ENCODE data around the gene MT1H. TPM values are rescaled to one million over a fixed set of nuclear protein-coding genes. Genes with fewer than 3 reads are reported as not detected.

The MT1H gene
- total RNA-seq, 3 donors from 2014 or later, result 1.5 to 52.8 (median 9.4) TPM

GRCh38 chr16:56682703-56683397 is 13.2 kb downstream of the MT1H start:
- peaks cover 13% of the 10 kb centered on the region for H3K4me1 ChIP-seq (ENCODE audit: low read depth)
- intact Hi-C loops (cut with DNase I, micrococcal nuclease), result no loop called here
- TF ChIP-seq, protein P1, sequence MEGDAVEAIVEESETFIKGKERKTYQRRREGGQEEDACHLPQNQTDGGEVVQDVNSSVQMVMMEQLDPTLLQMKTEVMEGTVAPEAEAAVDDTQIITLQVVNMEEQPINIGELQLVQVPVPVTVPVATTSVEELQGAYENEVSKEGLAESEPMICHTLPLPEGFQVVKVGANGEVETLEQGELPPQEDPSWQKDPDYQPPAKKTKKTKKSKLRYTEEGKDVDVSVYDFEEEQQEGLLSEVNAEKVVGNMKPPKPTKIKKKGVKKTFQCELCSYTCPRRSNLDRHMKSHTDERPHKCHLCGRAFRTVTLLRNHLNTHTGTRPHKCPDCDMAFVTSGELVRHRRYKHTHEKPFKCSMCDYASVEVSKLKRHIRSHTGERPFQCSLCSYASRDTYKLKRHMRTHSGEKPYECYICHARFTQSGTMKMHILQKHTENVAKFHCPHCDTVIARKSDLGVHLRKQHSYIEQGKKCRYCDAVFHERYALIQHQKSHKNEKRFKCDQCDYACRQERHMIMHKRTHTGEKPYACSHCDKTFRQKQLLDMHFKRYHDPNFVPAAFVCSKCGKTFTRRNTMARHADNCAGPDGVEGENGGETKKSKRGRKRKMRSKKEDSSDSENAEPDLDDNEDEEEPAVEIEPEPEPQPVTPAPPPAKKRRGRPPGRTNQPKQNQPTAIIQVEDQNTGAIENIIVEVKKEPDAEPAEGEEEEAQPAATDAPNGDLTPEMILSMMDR (IDR thresholded peaks at IDR 0.05), result no peak
- ATAC-seq (peak; percentile 0), DNase-seq (peak in 1 of 3 donors; percentile 54)
- H3K9me3 ChIP-seq, result no peaks in the 10 kb centered on the region
- peak overlapping the region; percentile 16 for H3K4me3 ChIP-seq
- no peaks in the 10 kb centered on the region for H3K36me3 ChIP-seq (ENCODE audit: low read depth)

DNA sequence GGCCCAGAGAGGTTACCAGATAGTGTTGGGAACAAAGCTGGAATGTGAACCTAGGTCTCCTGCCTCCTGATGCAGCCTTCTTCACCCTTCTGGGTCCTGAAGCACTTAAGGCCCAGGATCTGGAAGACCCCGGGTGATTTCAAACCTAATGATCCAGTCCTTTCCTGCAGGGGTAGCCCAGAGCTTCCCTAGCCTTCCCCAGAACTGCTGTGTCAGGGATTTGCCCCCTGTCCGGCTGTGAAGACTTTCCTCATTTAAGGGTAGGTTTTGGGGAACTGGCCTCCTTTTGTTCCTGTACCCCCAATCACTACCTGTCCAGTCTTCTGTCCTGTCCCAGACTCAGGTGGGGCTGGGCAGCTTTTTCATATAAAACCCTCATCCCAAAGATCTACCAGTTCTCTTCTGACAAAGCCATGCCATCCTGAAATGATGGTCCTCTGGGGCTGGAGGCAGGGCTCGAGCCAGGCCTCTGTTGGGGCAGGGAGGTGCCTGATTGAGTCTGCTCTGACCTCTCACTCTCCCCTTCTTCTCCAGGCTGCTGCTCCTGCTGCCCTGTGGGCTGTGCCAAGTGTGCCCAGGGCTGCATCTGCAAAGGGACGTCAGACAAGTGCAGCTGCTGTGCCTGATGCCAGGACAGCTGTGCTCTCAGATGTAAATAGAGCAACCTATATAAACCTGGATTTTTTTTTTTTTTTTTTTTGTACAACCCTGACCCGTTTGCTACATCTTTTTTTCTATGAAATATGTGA is 14.0 kb downstream of the MT1H start:
- TF ChIP-seq, protein P1 (IDR thresholded peaks at IDR 0.05), result no peak
- H3K36me3 ChIP-seq (ENCODE audit: low read depth), result no peaks in the 10 kb centered on the region
- H3K9me3 ChIP-seq, result no peaks in the 10 kb centered on the region
- intact Hi-C loops (cut with DNase I, micrococcal nuclease), result no loop called here
- H3K4me3 ChIP-seq, result no peak overlapping the region
- DNase-seq, result no peak
- peaks cover 13% of the 10 kb centered on the region for H3K4me1 ChIP-seq (ENCODE audit: low read depth)
- no peak for ATAC-seq

- TF ChIP-seq, protein P1 (IDR thresholded peaks at IDR 0.05), result no peak
- no peaks in the 10 kb centered on the region for H3K9me3 ChIP-seq
- no peaks in the 10 kb centered on the region for H3K36me3 ChIP-seq (ENCODE audit: low read depth)
- H3K4me1 ChIP-seq (ENCODE audit: low read depth), result peaks cover 13% of the 10 kb centered on the region
- H3K4me3 ChIP-seq, result no peak overlapping the region
- intact Hi-C loops (cut with DNase I, micrococcal nuclease), result no loop called here
- DNase-seq (no peak), ATAC-seq (no peak)
Observed at GRCh38 chr16:56684256-56684925, 14.8 kb downstream of the MT1H start.

DNA sequence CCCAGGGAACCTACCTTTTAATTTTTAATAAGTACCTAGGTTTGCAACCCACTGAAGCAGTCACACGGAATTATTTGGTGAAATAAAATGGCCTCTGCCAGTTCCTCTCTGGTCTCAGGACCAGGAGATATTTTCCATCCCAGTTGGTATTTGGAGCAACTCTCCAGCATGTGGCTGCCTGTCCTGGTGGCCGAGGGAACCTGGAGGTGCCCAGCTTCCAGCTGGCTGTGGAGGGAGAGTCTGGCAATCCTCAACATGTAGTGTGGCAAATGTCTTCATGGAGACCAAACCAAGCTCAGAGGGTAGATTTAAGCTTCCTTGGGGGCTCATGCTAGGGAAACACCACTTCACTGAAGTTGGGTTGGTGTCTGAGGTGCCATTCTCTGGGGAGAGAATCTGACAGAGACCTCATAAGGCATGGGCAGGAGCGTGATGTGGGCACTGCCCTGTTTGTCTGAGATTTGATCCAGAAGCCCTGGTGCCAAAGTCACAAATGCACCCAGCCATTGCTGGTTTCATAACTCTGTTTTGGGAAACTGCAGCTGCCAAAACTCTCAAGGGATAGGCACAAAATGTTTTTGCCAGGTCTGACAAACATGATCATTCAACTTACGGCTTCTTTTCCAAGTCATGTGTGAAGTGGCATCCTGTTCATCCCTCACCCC is 15.4 kb downstream of the MT1H start:
- Histone ChIP-seq H3K4me1 (ENCODE audit: low read depth) (peaks cover 13% of the 10 kb centered on the region), H3K9me3 (no peaks in the 10 kb centered on the region), H3K4me3 (no peak overlapping the region), H3K36me3 (ENCODE audit: low read depth) (no peaks in the 10 kb centered on the region)
- DNase-seq (no peak), ATAC-seq (no peak)
- intact Hi-C loops (cut with DNase I, micrococcal nuclease), result no loop called here
- TF ChIP-seq, protein P1 (IDR thresholded peaks at IDR 0.05), result no peak

- no peak for ATAC-seq
- TF ChIP-seq, protein P1 (IDR thresholded peaks at IDR 0.05), result no peak
- no peak for DNase-seq
- intact Hi-C loops (cut with DNase I, micrococcal nuclease), result no loop called here
- Histone ChIP-seq H3K36me3 (ENCODE audit: low read depth) (no peaks in the 10 kb centered on the region), H3K9me3 (no peaks in the 10 kb centered on the region), H3K4me1 (ENCODE audit: low read depth) (peaks cover 13% of the 10 kb centered on the region), H3K4me3 (no peak overlapping the region)
Observed at GRCh38 chr16:56686758-56687157, 17.1 kb downstream of the MT1H start.

All from mucosa of descending colon (tissue), 3 donors.